Glutamatergic neuron (in vitro differentiated cells): ENCODE results near the gene AACS. TPM values are rescaled to one million over a fixed set of nuclear protein-coding genes. Genes with fewer than 3 reads are reported as not detected.
A peak's percentile ranks its signal among the peaks of the same experiment; 100 is the strongest.

Experiments used
- DNase-seq: peaks from one replicate; pipeline ENCODE4 v3.0.0; 2022
- H3K27ac Mint-ChIP-seq: one replicate; pipeline ENCODE4 v1.8.0; 2020; ENCODE audit warnings: mild to moderate bottlenecking, mixed read lengths, inconsistent platforms; ENCODE audit not compliant: unreplicated experiment
- H3K27me3 Mint-ChIP-seq: one replicate; pipeline ENCODE4 v1.8.0; 2020; ENCODE audit warnings: mild to moderate bottlenecking, moderate library complexity, mixed read lengths, inconsistent platforms; ENCODE audit not compliant: unreplicated experiment
- H3K36me3 Mint-ChIP-seq: one replicate; pipeline ENCODE4 v1.8.0; 2020; ENCODE audit warnings: mild to moderate bottlenecking, mixed read lengths, inconsistent platforms; ENCODE audit not compliant: unreplicated experiment
- H3K4me1 Mint-ChIP-seq: one replicate; pipeline ENCODE4 v1.8.0; 2020; ENCODE audit warnings: mild to moderate bottlenecking, low read depth, mixed read lengths, inconsistent platforms; ENCODE audit not compliant: unreplicated experiment
- H3K4me3 Mint-ChIP-seq: one replicate; pipeline ENCODE4 v1.8.0; 2020; ENCODE audit warnings: mild to moderate bottlenecking, mixed read lengths, inconsistent platforms; ENCODE audit not compliant: unreplicated experiment
- H3K9me3 Mint-ChIP-seq: one replicate; pipeline ENCODE4 v1.8.0; 2020; ENCODE audit warnings: mild to moderate bottlenecking, moderate library complexity, mixed read lengths, inconsistent platforms; ENCODE audit not compliant: unreplicated experiment
- total RNA-seq: library from RNA; stranded (reverse); fragmentation: NEBNext Ultra II Directional; extraction: Animal tissue kit (Norgen Biotek cat#: 25700); gene quantifications from one replicate; pipeline ENCODE4 v1.2.1, GENCODE V29; 2021; ENCODE audit not compliant: unreplicated experiment
- TF ChIP-seq, protein P1 (sequence below): fragments of 200-600 bp; sonication (generic); IDR thresholded peaks from one replicate; pipeline ENCODE4 v1.5.0; 2021; ENCODE audit not compliant: partially characterized antibody, unreplicated experiment

The AACS gene
- total RNA-seq, 1 donor from 2014 or later, result 59.3 TPM

DNA sequence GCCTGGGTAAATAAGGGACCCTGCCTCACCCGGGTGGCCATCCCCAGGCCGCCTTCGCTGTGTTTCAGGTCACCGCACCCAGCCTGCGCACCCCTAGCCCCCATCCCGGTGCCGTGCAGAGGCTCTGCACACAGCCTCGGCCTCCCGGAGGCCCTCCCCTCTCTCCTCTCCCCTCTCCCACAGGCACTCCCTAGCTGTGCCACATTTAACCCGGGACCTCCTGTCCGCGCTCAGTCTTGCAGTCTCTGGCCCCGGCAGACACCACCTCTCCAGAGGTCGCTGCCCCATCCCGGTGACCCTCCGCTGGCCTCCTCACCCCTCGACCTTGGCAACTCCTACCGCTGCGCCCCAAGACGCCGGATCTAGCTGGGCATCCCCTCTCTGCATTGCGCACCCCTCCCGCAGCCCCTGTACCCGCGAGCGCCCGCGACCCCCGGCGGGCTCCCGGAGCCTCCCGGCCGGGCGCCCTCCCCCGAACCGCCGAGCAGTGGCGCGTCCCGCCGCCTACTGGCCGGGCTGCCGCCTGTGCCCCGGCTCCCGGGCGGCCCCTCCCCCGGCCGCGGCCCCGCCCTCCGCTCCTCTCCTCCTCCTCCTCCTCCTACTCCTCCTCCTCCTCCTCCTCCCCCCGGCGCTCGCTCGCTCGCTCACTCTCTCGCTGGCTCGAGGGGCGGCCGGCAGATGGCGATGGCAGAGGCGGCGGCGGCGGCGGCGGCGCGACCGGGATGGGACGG, 120.7 kb downstream of the AACS start, which contains the start of gene TMEM132B:
Gene TMEM132B (plus strand): TSS at position 647 of the 731 bp plus-strand sequence.
- no peak within 1 kb of the TSS for H3K27ac Mint-ChIP-seq
- peak; percentile 92 for DNase-seq
- peak within 1 kb of the TSS; percentile 83 for H3K4me3 Mint-ChIP-seq
- H3K36me3 Mint-ChIP-seq, result no peaks in the 10 kb centered on the region
- H3K4me1 Mint-ChIP-seq, result peaks cover 12% of the 10 kb centered on the region
- TF ChIP-seq, protein P1, sequence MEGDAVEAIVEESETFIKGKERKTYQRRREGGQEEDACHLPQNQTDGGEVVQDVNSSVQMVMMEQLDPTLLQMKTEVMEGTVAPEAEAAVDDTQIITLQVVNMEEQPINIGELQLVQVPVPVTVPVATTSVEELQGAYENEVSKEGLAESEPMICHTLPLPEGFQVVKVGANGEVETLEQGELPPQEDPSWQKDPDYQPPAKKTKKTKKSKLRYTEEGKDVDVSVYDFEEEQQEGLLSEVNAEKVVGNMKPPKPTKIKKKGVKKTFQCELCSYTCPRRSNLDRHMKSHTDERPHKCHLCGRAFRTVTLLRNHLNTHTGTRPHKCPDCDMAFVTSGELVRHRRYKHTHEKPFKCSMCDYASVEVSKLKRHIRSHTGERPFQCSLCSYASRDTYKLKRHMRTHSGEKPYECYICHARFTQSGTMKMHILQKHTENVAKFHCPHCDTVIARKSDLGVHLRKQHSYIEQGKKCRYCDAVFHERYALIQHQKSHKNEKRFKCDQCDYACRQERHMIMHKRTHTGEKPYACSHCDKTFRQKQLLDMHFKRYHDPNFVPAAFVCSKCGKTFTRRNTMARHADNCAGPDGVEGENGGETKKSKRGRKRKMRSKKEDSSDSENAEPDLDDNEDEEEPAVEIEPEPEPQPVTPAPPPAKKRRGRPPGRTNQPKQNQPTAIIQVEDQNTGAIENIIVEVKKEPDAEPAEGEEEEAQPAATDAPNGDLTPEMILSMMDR, result peak; percentile 52
- H3K9me3 Mint-ChIP-seq, result peaks cover 2% of the 10 kb centered on the region
- H3K27me3 Mint-ChIP-seq, result peaks cover 24% of the 10 kb centered on the region

DNA sequence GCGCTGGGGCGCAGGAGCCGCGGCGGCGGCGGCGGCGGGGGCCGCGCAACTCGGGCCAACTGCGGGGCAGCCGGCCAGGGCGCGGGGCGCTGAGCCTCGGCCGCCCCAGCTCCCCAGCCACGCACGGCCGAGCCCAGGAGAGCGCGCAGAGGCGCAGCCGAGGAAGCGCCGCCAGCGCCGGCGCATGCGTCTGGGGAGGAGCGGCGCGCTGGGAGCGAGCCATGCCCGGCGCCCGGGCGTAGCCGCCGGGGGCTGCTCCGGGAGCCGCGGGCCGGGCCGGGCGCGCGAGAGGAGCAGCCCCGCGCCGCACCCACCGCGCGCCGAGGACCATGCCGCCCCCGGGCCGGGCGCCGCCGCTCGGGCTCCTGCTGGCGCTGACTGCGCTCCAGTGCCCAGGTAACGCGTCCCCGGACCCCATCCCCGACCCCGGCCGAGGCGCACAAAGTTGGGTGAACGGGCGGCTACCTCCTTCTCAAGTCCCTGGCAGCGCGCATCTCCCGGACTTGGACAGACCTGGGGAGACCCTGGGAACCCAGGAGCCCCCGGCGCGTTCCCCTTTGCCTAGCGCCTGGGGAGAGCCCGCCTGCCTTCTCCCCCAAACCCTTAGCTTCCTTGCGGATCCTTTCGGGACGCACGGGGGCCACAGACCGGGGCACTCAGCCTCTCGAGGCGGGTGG, 121.4 kb downstream of the AACS start:
- H3K4me3 Mint-ChIP-seq, result peak overlapping the region; percentile 42
- H3K9me3 Mint-ChIP-seq, result peaks cover 2% of the 10 kb centered on the region
- H3K27me3 Mint-ChIP-seq, result peaks cover 24% of the 10 kb centered on the region
- no peaks in the 10 kb centered on the region for H3K36me3 Mint-ChIP-seq
- peaks cover 12% of the 10 kb centered on the region for H3K4me1 Mint-ChIP-seq
- TF ChIP-seq, protein P1, result no peak
- no peak overlapping the region for H3K27ac Mint-ChIP-seq
- no peak for DNase-seq

DNA sequence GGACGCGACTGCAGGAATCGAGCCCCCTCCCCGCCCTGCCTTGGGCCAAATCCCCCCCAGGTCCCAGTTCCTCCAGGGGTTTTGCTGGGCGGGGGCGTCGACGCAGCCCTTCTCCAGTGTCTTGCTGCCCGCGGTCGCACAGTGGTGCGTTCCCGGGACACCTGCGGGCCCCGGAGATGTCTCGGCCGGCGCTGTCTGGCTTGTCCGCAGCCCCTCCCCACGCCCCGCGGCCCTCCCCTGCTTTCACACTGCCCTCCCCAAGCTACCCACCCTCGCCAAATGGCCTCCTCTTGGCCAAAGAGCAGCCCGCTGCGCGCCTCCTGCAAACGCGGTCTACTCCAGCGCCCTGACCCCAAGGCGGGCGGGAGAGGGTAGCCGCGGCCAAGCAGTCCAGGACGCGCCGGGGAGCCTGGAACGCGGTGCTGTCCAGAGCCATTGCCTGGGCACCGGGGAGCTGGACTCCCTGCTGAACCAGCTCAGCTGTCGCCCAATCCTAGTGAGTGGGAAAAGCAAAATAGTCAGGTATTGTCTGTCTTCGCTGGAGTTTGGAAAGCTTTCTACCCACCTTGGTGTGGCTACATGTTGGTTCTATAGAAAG, 122.0 kb downstream of the AACS start:
- H3K36me3 Mint-ChIP-seq, result no peaks in the 10 kb centered on the region
- TF ChIP-seq, protein P1, result no peak
- peaks cover 12% of the 10 kb centered on the region for H3K4me1 Mint-ChIP-seq
- peak overlapping the region; percentile 75 for H3K27ac Mint-ChIP-seq
- peak overlapping the region; percentile 72 for H3K4me3 Mint-ChIP-seq
- H3K9me3 Mint-ChIP-seq, result peaks cover 2% of the 10 kb centered on the region
- peaks cover 22% of the 10 kb centered on the region for H3K27me3 Mint-ChIP-seq
- peak; percentile 62 for DNase-seq

DNA sequence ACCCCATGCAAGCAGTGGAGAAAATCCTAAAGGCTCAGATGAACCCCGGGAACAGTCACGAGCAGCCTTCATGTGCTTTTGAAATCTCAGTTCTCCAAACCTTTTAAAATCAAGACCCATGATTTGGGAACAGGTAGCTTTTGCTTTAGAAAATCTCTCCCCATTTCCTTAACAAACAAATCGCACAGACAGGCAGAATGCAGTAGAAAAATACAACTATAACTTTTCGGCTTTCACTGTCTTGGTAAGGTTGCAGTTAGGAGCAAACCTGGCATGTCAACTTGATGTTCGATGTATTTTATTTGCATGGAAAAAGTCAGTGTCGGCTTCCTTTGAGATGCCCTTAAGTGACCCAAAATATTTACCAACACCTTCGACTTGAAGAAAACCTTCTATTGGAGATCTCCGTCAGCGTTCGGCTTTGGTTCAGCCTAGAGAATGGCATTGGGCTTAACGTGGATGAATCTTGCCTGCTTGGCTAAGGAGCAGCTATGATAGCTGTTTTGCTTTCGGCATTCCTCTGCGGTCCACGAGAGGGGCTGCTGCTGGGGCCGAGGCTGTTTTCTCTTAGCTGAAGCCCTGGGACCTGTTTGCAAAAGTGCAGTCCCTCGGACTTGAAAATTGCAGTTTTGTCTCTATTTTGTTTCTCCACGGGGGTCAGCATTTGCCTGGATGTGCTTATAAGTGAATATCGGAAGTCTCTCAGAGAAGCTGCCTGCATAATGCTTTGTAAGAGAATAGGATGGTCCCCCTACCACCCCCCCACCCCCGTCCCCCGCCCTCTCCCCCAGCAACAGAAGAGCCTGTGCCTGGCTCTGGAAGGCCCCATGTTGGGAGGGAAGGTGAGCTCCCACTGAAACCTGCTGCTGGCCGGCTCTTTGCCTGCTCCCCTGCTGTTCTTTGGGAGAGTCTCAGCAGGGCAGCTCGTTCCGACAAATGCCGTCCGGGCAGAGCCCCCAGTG, 122.8 kb downstream of the AACS start:
- Mint-ChIP-seq H3K9me3 (peaks cover 2% of the 10 kb centered on the region), H3K36me3 (no peaks in the 10 kb centered on the region), H3K27me3 (peaks cover 25% of the 10 kb centered on the region), H3K4me3 (peak overlapping the region; percentile 78), H3K4me1 (peaks cover 12% of the 10 kb centered on the region), H3K27ac (peak overlapping the region; percentile 75)
- TF ChIP-seq, protein P1, result no peak
- no peak for DNase-seq
